H1 (cell line): Measurements from ENCODE around the gene MED29. TPM values are rescaled to one million over a fixed set of nuclear protein-coding genes. Genes with fewer than 3 reads are reported as not detected.

Experiments
- CTCF ChIA-PET: fragments of 300-600 bp; sonication (Branson Sonifier 250); formaldehyde crosslinking; loops from one replicate; lab custom pipeline; 2021; ENCODE audit not compliant: partially characterized antibody; lab: Charles Lee
- POLR2A ChIA-PET: fragments of 300-600 bp; sonication (Branson Sonifier 250); formaldehyde crosslinking; loops from one replicate; lab custom pipeline; 2021; ENCODE audit warnings: inconsistent platforms; ENCODE audit not compliant: partially characterized antibody; lab: Charles Lee
- DNase-seq, 2 experiments: peaks; one replicate each; pipeline versions ENCODE4 v3.0.0 to v3.0.0-alpha.2; 2010 to 2022; ENCODE audit warnings: low spot score in 2 of 2, low read depth in 1 of 2, mixed read lengths in 1 of 2
- FAIRE-seq: peaks from 2 replicates; lab custom pipeline; 2011; peaks lifted over from hg19 to GRCh38; lab: Jason Lieb, UNC
- H2AFZ ChIP-seq: 2 replicates; pipeline ENCODE4 v1.8.1; 2012; ENCODE audit warnings: low read length, inconsistent platforms
- H2AK5ac ChIP-seq: 2 replicates; pipeline ENCODE4 v1.6.1; 2013; ENCODE audit warnings: low read depth, low read length
- H2BK120ac ChIP-seq: replicated peaks from 2 replicates; pipeline ENCODE3; 2013; ENCODE audit warnings: low read depth, low read length, inconsistent platforms
- H2BK12ac ChIP-seq: 2 replicates; pipeline ENCODE4 v1.6.1; 2013; ENCODE audit warnings: low read depth, low read length
- H2BK15ac ChIP-seq: 2 replicates; pipeline ENCODE4 v1.6.1; 2013; ENCODE audit warnings: low read length
- H2BK20ac ChIP-seq: 2 replicates; pipeline ENCODE4 v1.6.1; 2013; ENCODE audit warnings: low read length
- H2BK5ac ChIP-seq: 2 replicates; pipeline ENCODE4 v1.6.1; 2013; ENCODE audit warnings: low read depth, low read length
- H3K14ac ChIP-seq: 2 replicates; pipeline ENCODE4 v1.6.1; 2013; ENCODE audit warnings: inconsistent platforms; ENCODE audit not compliant: insufficient read length
- H3K18ac ChIP-seq: 2 replicates; pipeline ENCODE4 v1.6.1; 2013; ENCODE audit warnings: low read length; ENCODE audit errors: extremely low read depth
- H3K23ac ChIP-seq: 2 replicates; pipeline ENCODE4 v1.6.1; 2013; ENCODE audit warnings: inconsistent platforms; ENCODE audit not compliant: insufficient read length
- H3K23me2 ChIP-seq: 2 replicates; pipeline ENCODE4 v1.6.1; 2013; ENCODE audit warnings: low read depth, low read length
- H3K27ac ChIP-seq: 2 replicates; pipeline ENCODE4 v1.6.1; 2011; ENCODE audit warnings: low read depth, low read length, inconsistent platforms
- H3K27me3 ChIP-seq, 4 experiments: replicated peaks in 1 of 4; 1 replicate in 1 of 4; 2 replicates in 3 of 4; pipeline versions ENCODE4 v1.6.1 to v1.8.1; 2011 to 2013; ENCODE audit warnings: low read length in 3 of 4, mild to moderate bottlenecking in 3 of 4, inconsistent platforms in 2 of 4, mixed read lengths in 2 of 4, moderate library complexity in 1 of 4; ENCODE audit not compliant: control insufficient read depth in 3 of 4, insufficient read depth in 3 of 4; ENCODE audit errors: extremely low read depth in 1 of 4
- H3K36me3 ChIP-seq, 4 experiments: 2 replicates each; pipeline versions ENCODE4 v1.6.1 to v1.8.1; 2011 to 2013; ENCODE audit warnings: mild to moderate bottlenecking in 4 of 4, low read length in 3 of 4, moderate library complexity in 2 of 4, control low read depth in 1 of 4, inconsistent platforms in 1 of 4; ENCODE audit not compliant: insufficient read depth in 4 of 4, control insufficient read depth in 2 of 4
- H3K4ac ChIP-seq: replicated peaks from 2 replicates; pipeline ENCODE3; 2013; ENCODE audit warnings: low read length, low read depth, mixed read lengths, inconsistent platforms; ENCODE audit not compliant: insufficient read length
- H3K4me1 ChIP-seq, 4 experiments: replicated peaks in 1 of 4; 1 replicate in 1 of 4; 2 replicates in 3 of 4; pipeline versions ENCODE4 v1.6.1 to v1.8.1; 2011 to 2013; ENCODE audit warnings: low read length in 3 of 4, inconsistent platforms in 2 of 4, mixed read lengths in 1 of 4; ENCODE audit not compliant: insufficient read depth in 4 of 4, control insufficient read depth in 3 of 4
- H3K4me2 ChIP-seq, 2 experiments: 2 replicates each; pipeline versions ENCODE4 v1.6.1 to v1.8.1; 2011 to 2013; ENCODE audit warnings: low read depth in 2 of 2, low read length in 2 of 2, control low read depth in 1 of 2, inconsistent platforms in 1 of 2, mild to moderate bottlenecking in 1 of 2; ENCODE audit not compliant: insufficient read depth in 1 of 2
- H3K4me3 ChIP-seq, 4 experiments: fragments of 200-600, 300-600 bp in 1 of 4; sonication (generic), shearing (Covaris generic), sonication (Bioruptor Twin) in 1 of 4; 2 replicates each; pipeline versions ENCODE4 v1.5.1 to v1.8.1; 2011 to 2016; ENCODE audit warnings: low read length in 4 of 4, low read depth in 3 of 4, control low read depth in 2 of 4, inconsistent platforms in 2 of 4, mild to moderate bottlenecking in 2 of 4, mixed read lengths in 1 of 4, moderate library complexity in 1 of 4; ENCODE audit not compliant: insufficient read depth in 2 of 4; ENCODE audit errors: extremely low read depth in 1 of 4
- H3K56ac ChIP-seq: replicated peaks from 2 replicates; pipeline ENCODE3; 2013; ENCODE audit warnings: low read depth, mild to moderate bottlenecking, mixed read lengths, low read length, inconsistent platforms; ENCODE audit not compliant: insufficient read length
- H3K79me1 ChIP-seq: 2 replicates; pipeline ENCODE4 v1.6.1; 2013; ENCODE audit warnings: low read depth, low read length, control low read depth
- H3K79me2 ChIP-seq, 2 experiments: 2 replicates each; pipeline versions ENCODE4 v1.6.1 to v1.8.1; 2012 to 2013; ENCODE audit warnings: low read length in 2 of 2, mild to moderate bottlenecking in 2 of 2, inconsistent platforms in 1 of 2; ENCODE audit not compliant: insufficient read depth in 2 of 2, control insufficient read depth in 1 of 2
- H3K9ac ChIP-seq, 4 experiments: replicated peaks in 1 of 4; 1 replicate in 1 of 4; 2 replicates in 3 of 4; pipeline versions ENCODE4 v1.6.1 to v1.8.1; 2011 to 2013; ENCODE audit warnings: low read depth in 3 of 4, low read length in 3 of 4, control low read depth in 2 of 4, mild to moderate bottlenecking in 2 of 4, moderate library complexity in 2 of 4, inconsistent platforms in 1 of 4; ENCODE audit errors: extremely low read depth in 1 of 4
- H3K9me3 ChIP-seq, 2 experiments: 2 replicates each; pipeline versions ENCODE4 v1.6.1 to v1.8.1; 2012 to 2013; ENCODE audit warnings: mild to moderate bottlenecking in 2 of 2, moderate library complexity in 2 of 2, control low read depth in 1 of 2, inconsistent platforms in 1 of 2, low read depth in 1 of 2, low read length in 1 of 2, mixed read lengths in 1 of 2; ENCODE audit not compliant: insufficient read depth in 2 of 2
- H4K20me1 ChIP-seq, 2 experiments: replicated peaks in 1 of 2; 2 replicates each; pipeline versions ENCODE3 to v1.8.1; 2011 to 2013; ENCODE audit warnings: inconsistent platforms in 2 of 2, low read length in 2 of 2, mild to moderate bottlenecking in 1 of 2; ENCODE audit not compliant: insufficient read depth in 2 of 2, control insufficient read depth in 1 of 2
- H4K5ac ChIP-seq: 2 replicates; pipeline ENCODE4 v1.6.1; 2013; ENCODE audit warnings: low read length, low read depth, mixed read lengths, inconsistent platforms; ENCODE audit not compliant: insufficient read length
- H4K8ac ChIP-seq: 2 replicates; pipeline ENCODE4 v1.8.0; 2013; ENCODE audit warnings: mild to moderate bottlenecking, moderate library complexity, low read length, inconsistent platforms; ENCODE audit not compliant: insufficient read depth; ENCODE audit errors: extremely low read depth
- H4K91ac ChIP-seq: replicated peaks from 2 replicates; pipeline ENCODE3; 2013; ENCODE audit warnings: low read length, mixed read lengths, inconsistent platforms; ENCODE audit not compliant: insufficient read length
- BRCA1 ChIP-seq: IDR thresholded peaks from 2 replicates; pipeline ENCODE4 v1.6.1; 2012; ENCODE audit warnings: low read depth, low read length, improper control_type of control experiment
- CBX5 ChIP-seq: fragments of 300-800, 300-1000 bp; sonication (generic); IDR thresholded peaks from 2 replicates; pipeline ENCODE4 v1.7.1; 2016; ENCODE audit warnings: antibody characterized with exemption, low read length, low read depth
- GTF2F1 ChIP-seq: IDR thresholded peaks from 2 replicates; pipeline ENCODE4 v1.6.1; 2012; ENCODE audit warnings: low read depth, low read length, improper control_type of control experiment, borderline replicate concordance
- KDM4A ChIP-seq: IDR thresholded peaks from one replicate; pipeline ENCODE4 v1.7.1; 2012; ENCODE audit warnings: low read depth, mild to moderate bottlenecking, moderate library complexity, low read length, inconsistent platforms; ENCODE audit not compliant: severe bottlenecking
- NRF1 ChIP-seq: IDR thresholded peaks from 2 replicates; pipeline ENCODE4 v1.6.1; 2011; ENCODE audit warnings: mild to moderate bottlenecking, low read depth, low read length, improper control_type of control experiment
- RBBP5 ChIP-seq: IDR thresholded peaks from 2 replicates; pipeline ENCODE4 v1.7.1; 2012; ENCODE audit warnings: low read depth, mild to moderate bottlenecking, inconsistent platforms, low read length, moderate library complexity, borderline replicate concordance
- RFX5 ChIP-seq: IDR thresholded peaks from 2 replicates; pipeline ENCODE4 v1.6.1; 2011; ENCODE audit warnings: low read depth, low read length, improper control_type of control experiment, borderline replicate concordance
- SAP30 ChIP-seq: fragments of 300-600 bp; sonication (generic); IDR thresholded peaks from 2 replicates; pipeline ENCODE4 v1.7.1; 2012; ENCODE audit warnings: low read length, moderate library complexity, mild to moderate bottlenecking, inconsistent platforms; ENCODE audit not compliant: insufficient read depth, insufficient replicate concordance
- SP4 ChIP-seq: IDR thresholded peaks from 2 replicates; pipeline ENCODE4 v1.6.1; 2012; ENCODE audit warnings: low read length, inconsistent platforms
- SRF ChIP-seq: IDR thresholded peaks from 2 replicates; pipeline ENCODE4 v1.6.1; 2011; ENCODE audit warnings: mild to moderate bottlenecking, low read depth, low read length, moderate library complexity
- TCF12 ChIP-seq: IDR thresholded peaks from 2 replicates; pipeline ENCODE4 v1.6.1; 2011; ENCODE audit warnings: low read depth, mild to moderate bottlenecking, low read length
- WGBS, 2 experiments: shearing (Covaris generic) in 1 of 2; methylation state at CpG; one replicate each; pipeline versions ENCODE4 v1.1.6 to v1.1.7; 2013 to 2015; ENCODE audit warnings: low lambda C conversion rate in 2 of 2, mixed read lengths in 2 of 2, inconsistent platforms in 1 of 2, low coverage in 1 of 2, missing lambda C conversion rate in 1 of 2; ENCODE audit not compliant: insufficient replicate concordance in 2 of 2, insufficient coverage in 1 of 2, insufficient read length in 1 of 2; ENCODE audit errors: extremely low coverage in 1 of 2, missing lambda C conversion rate in 1 of 2; 5-methylcytosine and 5-hydroxymethylcytosine counted together
- polyA plus RNA-seq, 7 experiments: library from polyadenylated mRNA; depleted of rRNA in 3 of 7; stranded (reverse) in 5 of 7; unstranded in 2 of 7; fragments of >200 nt in 5 of 7; fragments of 200-250 nt in 2 of 7; gene quantifications; 1 replicate in 5 of 7; 2 replicates in 1 of 7; 4 replicates in 1 of 7; pipeline versions ENCODE4 v1.2.1 to v1.2.3, GENCODE V29; 2011 to 2013; ENCODE audit warnings: missing spikeins in 2 of 7, mixed read lengths in 2 of 7
- total RNA-seq: library from RNA; stranded (reverse); fragmentation: NEBNext Ultra II Directional; extraction: Animal tissue kit (Norgen Biotek cat#: 25700); gene quantifications from 2 replicates; pipeline ENCODE4 v1.2.1, GENCODE V29; 2021

The MED29 gene
- total and polyA plus RNA-seq, 2 of the 8 experiments (the other 6 are each of a cell fraction or from before 2014, with no cell fraction given): 31.1 to 52.5 TPM

GRCh38 chr19:39402346-39403300, 11.4 kb downstream of the MED29 start:
- H3K4me3 ChIP-seq: peak overlapping the region; percentile 35 to 75 (median 57)
- H3K18ac ChIP-seq: peak overlapping the region; percentile 95
- peak overlapping the region; percentile 95 for H2BK12ac ChIP-seq
- ChIA-PET CTCF (interaction anchor here (0.6 to 9.5 kb wide), 3 partner anchors 9 to 54 kb away, joined by 3 to 128 read pairs (median 10); partner anchors contain the start of genes MED29, PAF1 and PLEKHG2), POLR2A (interaction anchor here (1.1 to 14.3 kb wide), 9 partner anchors 9 to 61 kb away, joined by 4 to 234 read pairs (median 22); partner anchors contain the start of genes MED29, PAF1, PLEKHG2 and RPS16)
- peak overlapping the region; percentile 63 to 95 for H3K4me2 ChIP-seq
- H3K27me3 ChIP-seq: no peaks in the 10 kb centered on the region
- peak overlapping the region; percentile 91 for H4K91ac ChIP-seq
- H3K14ac ChIP-seq: no peak overlapping the region
- H4K5ac ChIP-seq: peak overlapping the region; percentile 98
- H3K9me3 ChIP-seq: no peaks in the 10 kb centered on the region
- peaks cover 19% of the 10 kb centered on the region; the same call in 1 of the 2 replicates for H3K23me2 ChIP-seq
- H3K27ac ChIP-seq: peak overlapping the region; percentile 97
- peak overlapping the region; percentile 67 for H2BK120ac ChIP-seq
- H3K23ac ChIP-seq: no peak overlapping the region
- H2AFZ ChIP-seq: no peak overlapping the region; the same call in 1 of the 2 replicates
- peaks cover 0 to under 1% of the 10 kb centered on the region in 2 experiments for H4K20me1 ChIP-seq
- H2BK5ac ChIP-seq: peak overlapping the region; percentile 97
- H3K79me1 ChIP-seq: no peaks in the 10 kb centered on the region
- no peak for FAIRE-seq
- peak overlapping the region; percentile 96 for H4K8ac ChIP-seq
- H2BK20ac ChIP-seq: peak overlapping the region; percentile 51
- H3K4ac ChIP-seq: peak overlapping the region; percentile 97
- H2AK5ac ChIP-seq: peak overlapping the region; percentile 99
- 10% methylated on average over 34 of the region's 59 CpGs; no CpG with 5 or more reads in 1 of the 2 experiments for WGBS, 2 experiments
- no peaks in the 10 kb centered on the region; a peak in 1 of 8 replicates for H3K36me3 ChIP-seq
- peak overlapping the region; percentile 20 for H3K56ac ChIP-seq
- peak overlapping the region; percentile 68 to 81 (median 76) for H3K9ac ChIP-seq
- H3K4me1 ChIP-seq: peaks cover 6 to 35% (median 20%) of the 10 kb centered on the region in 4 experiments
- H3K79me2 ChIP-seq: peaks cover 0 to 6% of the 10 kb centered on the region in 2 experiments; a peak in 1 of 4 replicates
- DNase-seq: peak in 1 of 2 experiments; percentile 92
- H2BK15ac ChIP-seq: peak overlapping the region; percentile 85
- TF ChIP-seq KDM4A (peak; percentile 39), SRF (no peak), TCF12 (no peak), BRCA1 (no peak), SP4 (no peak), RBBP5 (peak; percentile 93), GTF2F1 (no peak), CBX5 (no peak), NRF1 (no peak), RFX5 (no peak), SAP30 (no peak)
